Neural cell (in vitro differentiated cells): ENCODE measurements around the gene SLAIN1. TPM values are rescaled to one million over a fixed set of nuclear protein-coding genes. Genes with fewer than 3 reads are reported as not detected.

Experiments
- H2AFZ ChIP-seq: fragments of 200-600, 300-800 bp; sonication (generic), shearing (Covaris generic); 2 replicates; pipeline ENCODE4 v1.6.0; 2014; ENCODE audit warnings: low read depth, mild to moderate bottlenecking, antibody characterized with exemption, low read length, moderate library complexity
- H3F3A ChIP-seq: fragments of 200-600 bp; shearing (Covaris generic); 2 replicates; pipeline ENCODE4 v1.6.1; 2016; ENCODE audit warnings: mild to moderate bottlenecking, moderate library complexity, mixed read lengths, antibody characterized with exemption, low read length; ENCODE audit not compliant: insufficient read depth, poor library complexity, severe bottlenecking
- H3K27ac ChIP-seq: fragments of 200-600, 300-800 bp; sonication (generic), shearing (Covaris generic); 2 replicates; pipeline ENCODE4 v1.5.1; 2014; ENCODE audit warnings: mild to moderate bottlenecking, low read length, moderate library complexity
- H3K27me3 ChIP-seq: fragments of 300-800, 200-600 bp; sonication (generic), shearing (Covaris generic); 2 replicates; pipeline ENCODE4 v1.6.0; 2014; ENCODE audit warnings: mild to moderate bottlenecking, low read depth, low read length, moderate library complexity; ENCODE audit not compliant: insufficient read depth
- H3K36me3 ChIP-seq: fragments of 300-800, 200-600 bp; sonication (generic), shearing (Covaris generic); 2 replicates; pipeline ENCODE4 v1.5.1; 2014; ENCODE audit warnings: mild to moderate bottlenecking, antibody characterized with exemption, low read length, moderate library complexity; ENCODE audit not compliant: insufficient read depth
- H3K4me2 ChIP-seq: fragments of 300-800, 200-600 bp; sonication (generic), shearing (Covaris generic); 2 replicates; pipeline ENCODE4 v1.6.0; 2014; ENCODE audit warnings: mild to moderate bottlenecking, low read length
- H3K4me3 ChIP-seq: fragments of 300-800, 200-600 bp; sonication (generic), shearing (Covaris generic); 2 replicates; pipeline ENCODE4 v1.5.1; 2014; ENCODE audit warnings: mild to moderate bottlenecking, low read length, moderate library complexity
- H3K79me2 ChIP-seq: fragments of 200-600 bp; shearing (Covaris generic); replicated peaks from 2 replicates; pipeline ENCODE4 v1.6.0; 2014; ENCODE audit warnings: mild to moderate bottlenecking, low read length, moderate library complexity; ENCODE audit not compliant: insufficient read depth
- H3K9ac ChIP-seq: fragments of 300-800, 200-600 bp; sonication (generic), shearing (Covaris generic); 2 replicates; pipeline ENCODE4 v1.6.1; 2016; ENCODE audit warnings: mild to moderate bottlenecking, low read length, mixed read lengths
- H3K9me2 ChIP-seq: fragments of 200-600 bp; shearing (Covaris generic); 2 replicates; pipeline ENCODE4 v1.6.1; 2016; ENCODE audit warnings: mild to moderate bottlenecking, low read length, mixed read lengths; ENCODE audit not compliant: insufficient read depth
- H3K9me3 ChIP-seq: fragments of 200-600, 300-800 bp; sonication (generic), shearing (Covaris generic); 2 replicates; pipeline ENCODE4 v1.6.1; 2016; ENCODE audit warnings: mild to moderate bottlenecking, mixed run types, low read length, moderate library complexity, mixed read lengths
- H4K20me1 ChIP-seq: fragments of 200-600 bp; shearing (Covaris generic); 2 replicates; pipeline ENCODE4 v1.6.1; 2016; ENCODE audit warnings: mild to moderate bottlenecking, mixed run types; ENCODE audit not compliant: insufficient read depth
- CTCF ChIP-seq: fragments of 450-650 bp; IDR thresholded peaks from 2 replicates; pipeline ENCODE4 v1.5.1; 2014; ENCODE audit warnings: antibody characterized with exemption, mild to moderate bottlenecking, moderate library complexity; ENCODE audit not compliant: poor library complexity, severe bottlenecking
- EP300 ChIP-seq: fragments of 450-650 bp; conservative IDR thresholded peaks from 2 replicates; pipeline ENCODE4 v1.6.1; 2014; ENCODE audit warnings: antibody characterized with exemption, mild to moderate bottlenecking, moderate library complexity; ENCODE audit not compliant: poor library complexity, severe bottlenecking
- EZH2 ChIP-seq: fragments of 200-600, 300-800 bp; shearing (Covaris generic), sonication (generic); IDR thresholded peaks from 2 replicates; pipeline ENCODE4 v1.6.1; 2014; ENCODE audit warnings: antibody characterized with exemption, low read length, borderline replicate concordance, mild to moderate bottlenecking; ENCODE audit not compliant: insufficient read depth, poor library complexity, severe bottlenecking
- MXI1 ChIP-seq: fragments of 450-650 bp; conservative IDR thresholded peaks from 2 replicates; pipeline ENCODE4 v1.6.1; 2014; ENCODE audit warnings: antibody characterized with exemption, mild to moderate bottlenecking; ENCODE audit not compliant: poor library complexity, severe bottlenecking
- RAD21 ChIP-seq: fragments of 450-650 bp; conservative IDR thresholded peaks from 2 replicates; pipeline ENCODE4 v1.6.1; 2014; ENCODE audit warnings: antibody characterized with exemption, mild to moderate bottlenecking, moderate library complexity
- REST ChIP-seq: IDR thresholded peaks from 2 replicates; pipeline ENCODE4 v1.6.1; 2012; ENCODE audit warnings: borderline replicate concordance
- SMC3 ChIP-seq: fragments of 450-650 bp; conservative IDR thresholded peaks from 2 replicates; pipeline ENCODE4 v1.6.1; 2014; ENCODE audit warnings: antibody characterized with exemption, mild to moderate bottlenecking, moderate library complexity; ENCODE audit not compliant: poor library complexity
- TAF1 ChIP-seq: IDR thresholded peaks from 2 replicates; pipeline ENCODE4 v1.6.1; 2012; ENCODE audit warnings: low read depth
- polyA plus RNA-seq: library from polyadenylated mRNA; depleted of rRNA; stranded (reverse); fragments of >200 nt; gene quantifications from 2 replicates; pipeline ENCODE4 v1.2.3, GENCODE V29; 2014

The SLAIN1 gene
- polyA plus RNA-seq, 1 donor from 2014 or later: 155 TPM

GRCh38 chr13:77714119-77714755 lies 16.8 kb downstream of the SLAIN1 start:
- Histone ChIP-seq H3K79me2 (peaks cover 31% of the 10 kb centered on the region), H4K20me1 (no peaks in the 10 kb centered on the region), H3K36me3 (no peaks in the 10 kb centered on the region), H3K27ac (no peak overlapping the region), H3K9me2 (no peaks in the 10 kb centered on the region), H3K9me3 (peaks cover 3% of the 10 kb centered on the region), H3K4me2 (no peak overlapping the region), H3K4me3 (no peak overlapping the region), H3F3A (no peaks in the 10 kb centered on the region), H3K27me3 (no peaks in the 10 kb centered on the region), H2AFZ (no peak overlapping the region), H3K9ac (no peak overlapping the region)
- TF ChIP-seq EZH2 (no peak), TAF1 (no peak), RAD21 (no peak), SMC3 (no peak), EP300 (no peak), MXI1 (no peak)

GRCh38 chr13:77715233-77715891 lies 17.9 kb downstream of the SLAIN1 start:
- H3K9me2 ChIP-seq: no peaks in the 10 kb centered on the region
- H3K79me2 ChIP-seq: peaks cover 37% of the 10 kb centered on the region
- H3K36me3 ChIP-seq: peaks cover 7% of the 10 kb centered on the region
- H3K4me3 ChIP-seq: no peak overlapping the region
- no peak overlapping the region for H3K9ac ChIP-seq
- no peaks in the 10 kb centered on the region for H4K20me1 ChIP-seq
- no peak for TF ChIP-seq REST
- TF ChIP-seq CTCF: no peak
- TF ChIP-seq MXI1: no peak
- no peak for TF ChIP-seq EZH2
- no peak for TF ChIP-seq RAD21
- no peak overlapping the region for H2AFZ ChIP-seq
- no peaks in the 10 kb centered on the region for H3K9me3 ChIP-seq
- no peak overlapping the region for H3K4me2 ChIP-seq
- H3K27me3 ChIP-seq: no peaks in the 10 kb centered on the region
- no peak overlapping the region for H3K27ac ChIP-seq
- no peaks in the 10 kb centered on the region for H3F3A ChIP-seq
